Heart left ventricle (tissue), 16 donors: ENCODE data around the gene ABHD14A. TPM values are rescaled to one million over a fixed set of nuclear protein-coding genes. Genes with fewer than 3 reads are reported as not detected.

Experiments
- ATAC-seq, 4 donors: fragments of 200-7000 bp; cut with Tn5 transposase; one replicate each; pipeline ENCODE4 v1.9.1; 2020 to 2022; ENCODE audit warnings: moderate library complexity in 4 of 4, mild to moderate bottlenecking in 3 of 4, moderate number of reproducible peaks in 1 of 4
- DNase-seq, 5 donors: peaks; one replicate each; pipeline ENCODE4 v3.0.0-alpha.2; 2020
- H3K27ac ChIP-seq, 12 donors: fragments of 200-600 bp; sonication (generic) in 4 of 12; one replicate each; pipeline versions ENCODE4 v1.5.0 to v1.8.0; 2016 to 2022; ENCODE audit warnings: mild to moderate bottlenecking in 2 of 12
- H3K27me3 ChIP-seq, 9 donors: fragments of 200-600 bp; sonication (generic) in 2 of 9; one replicate each; pipeline versions ENCODE4 v1.5.1 to v1.8.0; 2016 to 2022; ENCODE audit warnings: mild to moderate bottlenecking in 3 of 9
- H3K36me3 ChIP-seq, 9 donors: fragments of 200-600 bp; sonication (generic) in 2 of 9; one replicate each; pipeline versions ENCODE4 v1.5.0 to v1.8.0; 2018 to 2022; ENCODE audit warnings: mild to moderate bottlenecking in 2 of 9
- H3K4me1 ChIP-seq, 12 donors: fragments of 200-600 bp; sonication (generic) in 4 of 12; one replicate each; pipeline versions ENCODE4 v1.5.0 to v1.8.0; 2016 to 2022; ENCODE audit warnings: mild to moderate bottlenecking in 3 of 12
- H3K4me3 ChIP-seq, 12 donors: fragments of 200-600 bp; sonication (generic) in 4 of 12; one replicate each; pipeline versions ENCODE4 v1.5.0 to v1.8.0; 2017 to 2022; ENCODE audit warnings: mild to moderate bottlenecking in 9 of 12, moderate library complexity in 4 of 12
- H3K9me3 ChIP-seq, 12 donors: fragments of 200-600 bp; sonication (generic) in 4 of 12; one replicate each; pipeline versions ENCODE4 v1.5.0 to v1.8.0; 2016 to 2022; ENCODE audit warnings: mild to moderate bottlenecking in 1 of 12
- CTCF ChIP-seq, 12 donors: fragments of 200-600 bp; sonication (generic) in 4 of 12; IDR thresholded peaks; one replicate each; pipeline versions ENCODE4 v1.5.0 to v1.8.0; 2018 to 2022; ENCODE audit warnings: antibody characterized with exemption in 12 of 12, mild to moderate bottlenecking in 5 of 12
- POLR2A ChIP-seq, 2 donors: fragments of 450-650 bp; IDR thresholded peaks; one replicate each; pipeline ENCODE4 v1.6.1; 2017; ENCODE audit warnings: antibody characterized with exemption in 2 of 2, mild to moderate bottlenecking in 2 of 2, moderate library complexity in 2 of 2
- WGBS, 4 donors: extraction: QIAGEN DNeasy Blood & Tissue Kit in 2 of 4; methylation state at CpG; one replicate each; pipeline versions ENCODE4 v1.1.5 to v1.1.7; 2013 to 2018; 5-methylcytosine and 5-hydroxymethylcytosine counted together
- intact Hi-C, 10 donors: fragments of 100-400 bp; cut with DNase I; formaldehyde crosslinking; loops; one replicate each; pipeline versions ENCODE4 v1.11.1 to v1.14.2; 2022
- polyA plus RNA-seq, 2 donors: library from polyadenylated mRNA; stranded (reverse); fragments of 200-250 nt; gene quantifications; one replicate each; pipeline ENCODE4 v1.2.3, GENCODE V29; 2013
- total RNA-seq, 9 donors: library from RNA; depleted of rRNA in 2 of 9; stranded (reverse); fragments of >200 nt in 2 of 9; fragmentation: NEBNext Ultra II Directional in 3 of 9; extraction: Animal tissue kit (Norgen Biotek cat#: 25700) in 3 of 9; gene quantifications; one replicate each; pipeline versions ENCODE4 v1.1.0 to v1.2.4, GENCODE V29; 2016 to 2023
- donor health status: ischemic (EF 13 %, LVEDD 7.1; RV severe dilation, severe dysfunction).
- donor health status: healthy with polysubstance abuse.
- donor health status: DM: no; HTN: yes; CAD: no.
- donor health status: DM: no; HTN: no; CAD: no.
- donor health status: ischemic (EF 25% LVEDD 6.9; RV normal size, moderate dysfunction).
- donor health status: ischemic (EF 25% LVEDD 5.7; RV mildly dilated, moderate dysfunction).
- donor health status: healthy.
- donor health status: DM: yes; HTN: yes; CAD: no.
- donor health status: ischemic (EF 35%, LVEDD 5.7; RV mildly dilated, moderate dysfunction).
- donor health status: nonischemic (EF 11% LVEDD 7.7; RV severe dilation, severe dysfunction).
- donor health status: DM: yes; HTN: yes; CAD: no.
- donor health status: PGD.
- donor health status: ischemic (EF 29% LVEDD 5.4; RV normal size, mild dysfunction).
- donor health status: nonischemic (EF 23%, LVEDD 6.1; RV moderate dilation, normal function).

Gene ABHD14A
- total and polyA plus RNA-seq, 11 donors = 17.7 to 70.3 (median 22.1) TPM

- intact Hi-C loops = loop anchor here in 9 of 10 donors (1.0 to 5.0 kb wide), 8 partner anchors 13 to 204 kb away; partner anchors contain the start of genes ABHD14B (in 7 of the 9) and ABHD14A (in 5 of the 9)
- TF ChIP-seq CTCF (IDR thresholded peaks at IDR 0.05) = no peak
- TF ChIP-seq POLR2A (IDR thresholded peaks at IDR 0.05) = peak in 1 of 2 donors; percentile 41
- ATAC-seq = peak in 3 of 4 donors; percentile 16 to 38 (median 35)
- Histone ChIP-seq H3K27me3 (no peaks in the 10 kb centered on the region), H3K27ac (peak overlapping the region; percentile 90 to 99 (median 95)), H3K4me3 (peak overlapping the region in 11 of 12 donors; percentile 18 to 93 (median 78)), H3K36me3 (peaks cover 0 to 30% (median 6%) of the 10 kb centered on the region in 9 donors), H3K4me1 (peaks cover 3 to 32% (median 23%) of the 10 kb centered on the region in 12 donors), H3K9me3 (no peaks in the 10 kb centered on the region)
- DNase-seq = peak; percentile 61 to 81 (median 62)
- WGBS, 4 donors = 35 to 51% (median 40%) methylated on average over 14 to 17 of the region's 17 CpGs
Measured at GRCh38 chr3:51942603-51943450, 32.0 kb upstream of the ABHD14A start.

GRCh38 chr3:51943451-51944391 lies 31.1 kb upstream of the ABHD14A start:
- WGBS, 4 donors = 84 to 97% (median 91%) methylated on average over 19 to 21 of the region's 21 CpGs
- H3K36me3 ChIP-seq = peaks cover 0 to 29% (median 8%) of the 10 kb centered on the region in 9 donors
- ATAC-seq = no peak
- H3K27ac ChIP-seq = peak overlapping the region; percentile 90 to 99 (median 95)
- TF ChIP-seq CTCF (IDR thresholded peaks at IDR 0.05) = no peak
- no peak for TF ChIP-seq POLR2A (IDR thresholded peaks at IDR 0.05)
- peak overlapping the region in 8 of 12 donors; percentile 65 to 85 (median 80) for H3K4me3 ChIP-seq
- H3K9me3 ChIP-seq = no peaks in the 10 kb centered on the region
- intact Hi-C loops = loop anchor here in 8 of 10 donors (2.0 to 5.0 kb wide), 5 partner anchors 29 to 204 kb away; partner anchors contain the start of genes ABHD14A (in 5 of the 8) and ABHD14B (in 4 of the 8)
- H3K27me3 ChIP-seq = no peaks in the 10 kb centered on the region
- DNase-seq = peak in 3 of 5 donors; percentile 18 to 60 (median 36)
- H3K4me1 ChIP-seq = peaks cover 3 to 32% (median 23%) of the 10 kb centered on the region in 12 donors

GRCh38 chr3:51944451-51945021 lies 30.3 kb upstream of the ABHD14A start:
- peaks cover 3 to 32% (median 23%) of the 10 kb centered on the region in 12 donors for H3K4me1 ChIP-seq
- no peak overlapping the region for H3K4me3 ChIP-seq
- H3K9me3 ChIP-seq = no peaks in the 10 kb centered on the region
- TF ChIP-seq POLR2A (IDR thresholded peaks at IDR 0.05) (no peak), CTCF (IDR thresholded peaks at IDR 0.05) (no peak)
- 90 to 92% (median 91%) methylated on average over 9 to 11 of the region's 11 CpGs for WGBS, 4 donors
- peaks cover 0 to 30% (median 9%) of the 10 kb centered on the region in 9 donors for H3K36me3 ChIP-seq
- intact Hi-C loops = loop anchor here in 4 of 10 donors (5.0 kb wide), 3 partner anchors 33 to 203 kb away; partner anchors contain the start of gene ABHD14A (in 1 of the 4)
- no peak for ATAC-seq
- DNase-seq = peak in 2 of 5 donors; percentile 25 to 45
- H3K27me3 ChIP-seq = no peaks in the 10 kb centered on the region
- no peak overlapping the region for H3K27ac ChIP-seq
